ENCODE measurements around the gene NCBP3. TPM values are rescaled to one million over a fixed set of nuclear protein-coding genes. Genes with fewer than 3 reads are reported as not detected.

NCBP3 gene
- total RNA-seq, 1 experiment from 2014 or later: 32.8 TPM

- no peaks in the 10 kb centered on the region for H3K27me3 Mint-ChIP-seq (ENCODE audit: insufficient read depth, unreplicated experiment)
- no peaks in the 10 kb centered on the region for H3K9me3 Mint-ChIP-seq (ENCODE audit: unreplicated experiment)
- TF ChIP-seq CTCF (IDR thresholded peaks at IDR 0.05; ENCODE audit: insufficient read depth in 1 of 2, low read depth in 1 of 2, low read length in 1 of 2, severe bottlenecking in 1 of 2, unreplicated experiment in 1 of 2): no peak
- H3K27ac Mint-ChIP-seq (ENCODE audit: unreplicated experiment): no peak overlapping the region
- H3K36me3 Mint-ChIP-seq (ENCODE audit: insufficient read depth, unreplicated experiment): no peaks in the 10 kb centered on the region
- ChIA-PET CTCF (no interaction called here), POLR2A (no interaction called here)
- Histone ChIP-seq H3K4me3 (ENCODE audit: low read depth, low read length) (no peak overlapping the region), H3K27me3 (replicated peaks; ENCODE audit: control insufficient read depth, insufficient read depth, low read length) (no peaks in the 10 kb centered on the region), H3K36me3 (ENCODE audit: control insufficient read depth, insufficient read depth, low read length) (no peaks in the 10 kb centered on the region), H3K9me3 (no peaks in the 10 kb centered on the region), H3K4me1 (no peaks in the 10 kb centered on the region)
- intact Hi-C loops (cut with micrococcal nuclease; ENCODE audit: unreplicated experiment): no loop called here
- no TSS peak for BruUV-seq (replicated peaks)
- H3K4me1 Mint-ChIP-seq (ENCODE audit: low read depth, unreplicated experiment): no peaks in the 10 kb centered on the region
- no peak overlapping the region for H3K4me3 Mint-ChIP-seq (ENCODE audit: unreplicated experiment)
- DNase-seq: no peak
These were observed 38.1 kb upstream of the NCBP3 start for GRCh38 chr17:3884188-3884587.

GRCh38 chr17:3882276-3882675, 36.2 kb upstream of the NCBP3 start:
- no peaks in the 10 kb centered on the region for H3K27me3 ChIP-seq (replicated peaks; ENCODE audit: control insufficient read depth, insufficient read depth, low read length)
- no TSS peak for BruUV-seq (replicated peaks)
- DNase-seq: no peak
- Mint-ChIP-seq H3K27me3 (ENCODE audit: insufficient read depth, unreplicated experiment) (no peaks in the 10 kb centered on the region), H3K36me3 (ENCODE audit: insufficient read depth, unreplicated experiment) (no peaks in the 10 kb centered on the region), H3K27ac (ENCODE audit: unreplicated experiment) (no peak overlapping the region), H3K9me3 (ENCODE audit: unreplicated experiment) (no peaks in the 10 kb centered on the region), H3K4me3 (ENCODE audit: unreplicated experiment) (no peak overlapping the region), H3K4me1 (ENCODE audit: low read depth, unreplicated experiment) (no peaks in the 10 kb centered on the region)
- ChIA-PET POLR2A (no interaction called here), CTCF (no interaction called here)
- no peak for TF ChIP-seq CTCF (IDR thresholded peaks at IDR 0.05; ENCODE audit: insufficient read depth in 1 of 2, low read depth in 1 of 2, low read length in 1 of 2, severe bottlenecking in 1 of 2, unreplicated experiment in 1 of 2)
- no peaks in the 10 kb centered on the region for H3K9me3 ChIP-seq
- intact Hi-C loops (cut with micrococcal nuclease; ENCODE audit: unreplicated experiment): no loop called here
- H3K36me3 ChIP-seq (ENCODE audit: control insufficient read depth, insufficient read depth, low read length): no peaks in the 10 kb centered on the region
- H3K4me1 ChIP-seq: no peaks in the 10 kb centered on the region
- no peak overlapping the region for H3K4me3 ChIP-seq (ENCODE audit: low read depth, low read length)

DNA sequence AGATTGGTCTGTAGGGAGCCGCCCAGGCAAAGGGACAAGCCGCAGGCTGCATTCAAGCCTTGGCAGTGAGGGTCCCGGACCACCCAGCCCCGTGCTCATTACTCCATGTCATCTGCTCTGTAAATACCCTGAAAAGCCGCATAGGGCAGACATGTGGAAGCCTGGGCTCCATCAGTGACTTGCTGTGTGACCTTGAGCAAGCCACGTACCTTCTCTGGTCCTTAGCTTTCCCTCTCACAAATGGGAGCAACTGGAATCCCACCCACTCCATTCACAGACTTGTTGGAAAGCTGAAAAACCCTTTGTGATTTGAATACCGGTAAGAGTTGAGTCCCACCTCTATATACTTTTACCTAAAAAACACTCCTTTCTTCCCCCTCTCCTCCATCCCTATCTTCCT, 34.9 kb upstream of the NCBP3 start:
- ChIA-PET POLR2A (no interaction called here), CTCF (no interaction called here)
- no peaks in the 10 kb centered on the region for H3K9me3 Mint-ChIP-seq (ENCODE audit: unreplicated experiment)
- H3K36me3 Mint-ChIP-seq (ENCODE audit: insufficient read depth, unreplicated experiment): no peaks in the 10 kb centered on the region
- H3K36me3 ChIP-seq (ENCODE audit: control insufficient read depth, insufficient read depth, low read length): no peaks in the 10 kb centered on the region
- H3K4me3 ChIP-seq (ENCODE audit: low read depth, low read length): no peak overlapping the region
- H3K27me3 Mint-ChIP-seq (ENCODE audit: insufficient read depth, unreplicated experiment): no peaks in the 10 kb centered on the region
- H3K4me1 ChIP-seq: no peaks in the 10 kb centered on the region
- H3K27me3 ChIP-seq (replicated peaks; ENCODE audit: control insufficient read depth, insufficient read depth, low read length): no peaks in the 10 kb centered on the region
- no peak overlapping the region for H3K4me3 Mint-ChIP-seq (ENCODE audit: unreplicated experiment)
- no TSS peak for BruUV-seq (replicated peaks)
- intact Hi-C loops (cut with micrococcal nuclease; ENCODE audit: unreplicated experiment): no loop called here
- H3K9me3 ChIP-seq: no peaks in the 10 kb centered on the region
- no peak for TF ChIP-seq CTCF (IDR thresholded peaks at IDR 0.05; ENCODE audit: insufficient read depth in 1 of 2, low read depth in 1 of 2, low read length in 1 of 2, severe bottlenecking in 1 of 2, unreplicated experiment in 1 of 2)
- DNase-seq: no peak
- no peaks in the 10 kb centered on the region for H3K4me1 Mint-ChIP-seq (ENCODE audit: low read depth, unreplicated experiment)
- no peak overlapping the region for H3K27ac Mint-ChIP-seq (ENCODE audit: unreplicated experiment)

Data from Caco-2 (cell line).